DMS114 treated with DMSO at 0.1 percent for 48 hours (cell line): ENCODE results near the gene SELPLG.
"Not testable (repeated sequence)": the region's sequence is repeated elsewhere in the genome, so short reads cannot be mapped to it uniquely, and the experiment has no call there.

Experiments
- DNase-seq: peaks from one replicate; lab custom pipeline; 2025; ENCODE audit not compliant: unreplicated experiment; lab: John Stamatoyannopoulos, UW

SELPLG gene, protein sequence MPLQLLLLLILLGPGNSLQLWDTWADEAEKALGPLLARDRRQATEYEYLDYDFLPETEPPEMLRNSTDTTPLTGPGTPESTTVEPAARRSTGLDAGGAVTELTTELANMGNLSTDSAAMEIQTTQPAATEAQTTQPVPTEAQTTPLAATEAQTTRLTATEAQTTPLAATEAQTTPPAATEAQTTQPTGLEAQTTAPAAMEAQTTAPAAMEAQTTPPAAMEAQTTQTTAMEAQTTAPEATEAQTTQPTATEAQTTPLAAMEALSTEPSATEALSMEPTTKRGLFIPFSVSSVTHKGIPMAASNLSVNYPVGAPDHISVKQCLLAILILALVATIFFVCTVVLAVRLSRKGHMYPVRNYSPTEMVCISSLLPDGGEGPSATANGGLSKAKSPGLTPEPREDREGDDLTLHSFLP

GRCh38 chr12:108633534-108634248, at the start of gene SELPLG:
SELPLG (minus strand) TSS chr12:108633894; CDS start chr12:108624307, 9,587 bp downstream.
- DNase-seq, result no peak

- DNase-seq, result no peak
These were observed 47.6 kb upstream of the SELPLG start for GRCh38 chr12:108681317-108681716.

DNA sequence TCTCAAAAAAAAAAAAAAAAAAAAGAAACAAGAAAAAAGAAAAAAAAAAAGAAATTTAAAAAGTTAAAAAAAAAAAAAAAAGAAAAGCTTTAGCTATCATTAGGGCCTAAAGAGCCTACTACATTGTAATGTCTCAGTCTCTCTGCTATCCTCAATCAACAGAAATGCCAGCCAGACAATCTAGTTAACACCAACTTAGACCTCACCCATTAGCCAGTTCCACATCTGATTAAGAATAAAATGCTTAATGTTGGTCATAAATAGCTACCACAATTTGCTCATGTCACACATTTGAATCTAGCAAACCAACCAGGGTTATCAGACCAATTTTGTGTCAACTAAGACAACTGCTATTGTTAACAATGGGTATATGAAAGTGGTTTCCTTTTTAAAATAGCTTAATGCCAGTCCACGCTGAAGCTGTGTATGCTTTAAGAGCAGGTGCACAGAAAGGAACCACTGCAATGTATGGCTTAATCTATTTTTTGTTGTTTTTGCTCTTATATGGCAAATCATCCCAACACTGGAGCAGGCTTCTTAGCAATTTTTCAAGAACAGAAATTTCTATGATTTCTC, 45.5 kb upstream of the SELPLG start:
- no peak for DNase-seq

DNA sequence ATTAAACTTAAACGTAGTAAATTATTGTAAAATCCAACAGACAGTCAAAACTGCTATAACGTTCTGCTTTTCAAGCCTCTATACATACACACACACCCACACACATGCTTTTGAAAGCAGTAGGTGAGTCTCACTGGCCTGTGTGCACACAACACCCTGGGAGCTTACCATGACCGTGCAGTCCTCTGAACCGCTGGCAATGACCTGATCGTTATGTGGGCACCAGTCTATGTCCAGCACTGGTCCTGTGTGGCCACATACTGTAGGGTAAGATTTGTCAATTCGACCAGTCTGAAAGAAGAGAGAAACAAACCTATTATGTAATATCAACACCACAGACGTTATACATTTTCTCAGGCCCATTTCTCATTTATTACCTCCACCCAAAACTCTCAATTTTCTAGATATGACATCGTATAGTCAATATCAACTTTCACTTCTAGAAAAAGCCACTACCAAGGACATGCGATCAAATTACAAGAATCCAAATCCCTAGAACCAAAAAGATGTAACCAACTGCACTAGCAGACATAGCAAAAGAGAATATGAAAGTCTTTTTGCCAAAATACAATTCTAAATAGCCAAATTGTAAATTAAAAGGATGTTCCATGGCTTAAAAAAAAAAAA, 44.5 kb upstream of the SELPLG start:
- DNase-seq, result no peak

DNA sequence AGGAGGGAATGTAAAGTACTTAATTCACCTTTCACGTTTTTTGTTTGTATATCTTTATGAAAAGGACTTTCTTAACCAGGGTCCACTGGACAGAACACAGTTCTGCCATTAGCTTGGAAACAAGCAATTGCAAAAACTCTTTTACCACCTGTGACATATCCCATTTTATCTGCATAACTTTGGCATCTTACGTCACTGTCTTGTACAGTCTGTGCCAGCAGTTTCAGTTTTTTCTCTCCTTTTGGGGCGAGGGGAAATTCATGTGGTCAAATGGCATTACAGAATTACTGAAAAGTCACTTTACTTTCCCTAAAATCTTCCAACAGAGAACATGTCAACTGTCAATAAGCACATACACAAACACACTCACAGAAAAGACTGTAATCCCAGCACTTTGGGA, 43.7 kb upstream of the SELPLG start:
- no peak for DNase-seq

GRCh38 chr12:108676707-108677106, 43.0 kb upstream of the SELPLG start:
- no peak for DNase-seq

GRCh38 chr12:108675792-108676191, 42.1 kb upstream of the SELPLG start:
- DNase-seq, result no peak

GRCh38 chr12:108672054-108672453, 38.4 kb upstream of the SELPLG start:
- no peak for DNase-seq

DNA sequence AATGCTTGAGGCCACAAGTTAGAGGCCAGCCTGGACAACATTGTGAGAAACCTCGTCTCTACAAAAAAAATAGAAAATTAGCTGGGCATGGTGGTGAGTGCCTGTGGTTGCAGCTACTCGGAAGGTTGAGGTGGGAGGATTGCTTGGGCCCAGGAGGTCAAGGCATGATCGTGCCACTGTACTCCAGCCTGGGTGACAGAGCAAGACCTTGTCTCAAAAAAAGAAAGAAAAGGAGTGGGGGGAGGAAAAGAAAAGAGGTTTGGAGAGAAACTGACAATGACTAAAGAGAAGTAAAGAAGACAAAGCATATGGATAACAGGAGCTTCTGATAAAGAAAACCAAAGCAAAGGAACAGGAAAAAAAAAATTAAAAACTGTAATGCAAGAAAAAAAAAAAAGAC, 37.4 kb upstream of the SELPLG start:
- no peak for DNase-seq

DNA sequence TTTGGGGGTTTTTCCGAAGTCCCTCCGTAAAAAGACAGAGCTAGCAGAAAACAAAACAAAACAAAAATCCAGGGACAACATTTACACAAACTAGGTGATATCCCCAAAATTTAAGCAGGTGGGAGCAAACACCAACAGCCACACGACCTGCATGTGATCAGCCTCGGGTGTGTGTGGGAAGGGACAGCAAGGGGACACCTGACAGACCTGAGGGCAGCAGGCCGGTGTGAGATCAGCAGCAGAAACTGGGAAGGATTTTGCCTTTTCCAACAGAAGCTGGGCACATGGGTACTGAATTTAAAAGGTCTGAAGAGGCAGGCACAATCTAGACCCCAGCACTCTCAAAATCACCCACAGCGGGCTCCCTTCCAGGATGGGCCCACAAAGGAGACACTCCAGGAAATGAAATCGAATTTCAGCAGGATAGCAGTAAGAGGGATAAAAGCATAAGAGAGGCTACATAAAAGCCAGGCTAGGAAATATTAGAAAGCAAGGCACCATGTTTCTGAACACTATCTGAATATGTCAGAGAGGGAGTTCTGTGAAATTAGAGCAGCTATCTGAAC, 36.5 kb upstream of the SELPLG start:
- DNase-seq, result no peak

- DNase-seq, result no peak
These were observed 34.8 kb upstream of the SELPLG start for GRCh38 chr12:108668542-108668941.

DNA sequence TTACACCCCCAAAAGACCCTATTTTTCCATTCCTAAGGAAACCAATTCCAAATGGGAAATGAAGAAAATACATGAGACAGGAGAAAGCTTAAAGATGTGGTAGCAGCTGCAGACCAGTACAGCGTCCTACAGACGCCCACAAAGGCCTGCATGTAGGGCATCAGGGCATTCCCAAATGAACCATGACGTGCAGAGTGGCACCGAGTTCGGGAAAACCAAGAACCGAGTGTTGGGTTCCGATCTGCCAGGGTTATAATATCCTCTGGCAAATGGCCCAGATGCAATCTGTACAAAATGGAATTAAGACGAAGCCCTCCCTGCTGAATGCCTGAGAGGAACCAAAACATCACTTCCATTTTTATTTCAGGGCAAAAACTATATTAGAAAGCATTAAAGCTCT, 34.4 kb upstream of the SELPLG start:
- no peak for DNase-seq

GRCh38 chr12:108667349-108667748, 33.7 kb upstream of the SELPLG start:
- DNase-seq, result no peak

DNA sequence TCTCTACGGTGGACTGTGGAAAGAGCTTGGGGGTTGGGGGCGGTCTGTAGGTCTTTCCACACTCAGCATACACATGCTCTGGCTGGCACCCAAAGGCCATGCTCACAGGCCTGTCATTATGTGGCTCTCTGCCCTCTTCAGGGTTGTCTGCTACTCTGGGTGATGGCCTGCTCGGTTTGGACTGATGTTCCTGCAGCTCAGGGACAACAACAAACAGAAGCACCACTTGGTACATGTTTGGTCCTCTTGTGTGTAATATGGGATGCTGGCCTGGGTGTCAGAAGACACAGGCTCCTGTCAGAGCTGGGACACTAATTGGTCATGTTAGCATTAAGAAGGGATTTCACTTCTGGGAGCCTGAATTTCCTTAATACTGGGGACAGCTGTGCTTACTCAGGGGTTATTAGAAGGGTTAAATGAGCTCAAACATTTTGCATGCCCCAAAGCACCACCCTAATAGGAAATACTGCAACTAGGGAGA, 32.7 kb upstream of the SELPLG start:
- DNase-seq, result no peak

- no peak for DNase-seq
These were observed 32.0 kb upstream of the SELPLG start for GRCh38 chr12:108665608-108666202.

DNA sequence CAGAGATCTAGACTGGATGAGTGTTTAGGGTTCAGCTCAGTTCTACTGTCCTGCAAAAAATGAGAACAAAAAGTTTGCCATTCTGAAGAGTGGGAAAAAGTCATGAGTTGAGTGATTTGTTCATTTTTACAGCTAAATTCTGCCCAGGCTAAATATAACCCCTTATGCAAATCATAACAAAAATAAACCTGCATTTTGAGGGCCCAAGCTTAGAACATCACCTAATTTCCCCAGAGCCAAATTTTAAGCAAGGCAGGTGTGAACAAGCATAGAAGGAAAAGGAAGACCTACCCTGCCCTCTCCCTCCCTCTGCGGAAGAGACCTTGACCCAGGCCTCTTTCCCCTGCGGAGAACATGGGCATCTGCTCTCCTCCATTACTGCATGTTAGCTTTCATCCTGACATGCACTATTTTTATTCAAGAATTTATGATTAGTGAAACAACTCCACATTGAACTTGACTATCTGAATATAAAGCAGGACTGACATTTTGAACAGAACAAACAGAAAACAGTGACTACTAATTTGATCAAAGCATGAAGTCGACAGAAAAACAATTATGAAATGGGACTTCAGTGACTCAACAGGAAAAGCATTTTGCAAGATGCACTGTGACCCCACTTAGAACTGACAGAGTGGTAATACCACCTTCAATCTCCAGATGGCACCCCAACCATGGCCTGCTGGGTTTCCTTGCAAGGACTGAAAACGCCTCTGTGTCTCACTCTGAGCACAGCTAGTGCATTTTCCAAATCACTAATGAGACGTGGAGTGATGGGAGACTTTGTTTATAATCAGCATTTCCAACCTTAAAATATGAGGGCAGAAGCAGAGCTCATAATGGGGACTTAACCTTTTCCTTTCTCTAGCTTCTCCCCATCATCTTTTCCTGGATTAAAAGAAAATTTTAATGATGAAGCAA, 30.9 kb upstream of the SELPLG start:
- DNase-seq, result peak; percentile 70

DNA sequence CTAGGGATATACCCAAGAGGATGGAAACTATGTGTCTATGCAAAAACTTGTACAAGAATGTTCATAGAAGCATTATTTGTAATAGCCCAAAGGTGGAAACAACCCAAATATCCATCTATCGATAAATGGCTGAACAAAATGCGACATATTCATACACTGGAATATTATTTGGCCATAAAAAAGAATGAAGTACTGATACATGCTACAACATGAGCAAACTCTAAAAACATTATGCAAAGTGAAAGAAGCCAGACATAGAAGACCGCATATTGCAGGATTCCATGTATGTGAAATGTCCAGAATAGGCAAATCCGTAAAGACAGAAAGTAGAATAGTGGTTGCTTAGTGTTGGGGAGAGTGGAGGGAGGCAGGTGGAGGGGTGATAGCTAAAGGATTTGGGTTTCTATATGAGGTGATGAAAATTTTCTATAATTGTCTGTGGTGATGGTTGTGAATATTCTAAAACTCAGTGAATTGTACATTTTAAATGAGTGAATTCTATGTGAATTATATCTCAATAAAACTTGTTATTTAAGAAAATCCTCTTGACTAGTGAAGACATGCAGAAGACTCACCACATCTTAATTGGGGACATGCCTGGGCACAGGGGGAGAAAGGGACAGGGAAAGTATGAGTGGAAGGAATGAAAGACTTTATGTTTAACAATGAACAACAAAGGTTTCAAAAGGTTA, 29.8 kb upstream of the SELPLG start:
- no peak for DNase-seq

DNA sequence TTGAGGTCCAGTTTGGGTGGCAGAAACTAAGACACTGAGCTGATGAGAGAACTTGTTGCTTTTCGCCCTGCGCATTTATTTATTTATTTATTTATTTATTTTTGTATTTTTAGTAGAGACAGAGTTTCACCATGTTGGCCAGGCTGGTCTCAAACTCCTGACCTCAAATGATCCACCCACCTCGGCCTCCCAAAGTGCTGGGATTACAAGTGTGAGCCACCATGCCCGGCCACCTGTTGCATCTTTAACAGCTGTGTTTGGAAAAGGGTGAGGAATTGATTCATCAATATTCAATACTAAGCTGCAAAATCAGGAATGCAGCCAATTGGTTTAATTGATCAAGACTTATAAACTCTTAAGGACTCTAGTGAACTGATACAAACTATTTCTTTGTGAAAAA, 24.4 kb upstream of the SELPLG start:
- not testable (repeated sequence) for DNase-seq

GRCh38 chr12:108657130-108657745, 23.5 kb upstream of the SELPLG start:
- DNase-seq, result no peak
